Gastroesophageal sphincter (tissue), 4 donors: ENCODE data around the gene SRPK3. TPM values are rescaled to one million over a fixed set of nuclear protein-coding genes. Genes with fewer than 3 reads are reported as not detected.
A peak's percentile ranks its signal among the peaks of the same experiment; 100 is the strongest.
"Not testable (repeated sequence)": the region's sequence is repeated elsewhere in the genome, so short reads cannot be mapped to it uniquely, and the experiment has no call there.

Experiments
- ATAC-seq: fragments of 150-250 bp; one replicate; pipeline ENCODE4 v1.9.1; 2016; ENCODE audit warnings: mild to moderate bottlenecking, moderate library complexity
- H3K27ac ChIP-seq, 4 donors: fragments of 200-600 bp; sonication (generic) in 3 of 4; 1 replicate in 3 of 4; 2 replicates in 1 of 4; pipeline ENCODE4 v1.5.1; 2016 to 2019
- H3K27me3 ChIP-seq: fragments of 200-600 bp; sonication (generic); one replicate; pipeline ENCODE4 v1.5.1; 2019
- H3K36me3 ChIP-seq, 2 donors: fragments of 200-600 bp; sonication (generic); one replicate each; pipeline ENCODE4 v1.5.1; 2019; ENCODE audit warnings: control low read depth in 1 of 2
- H3K4me1 ChIP-seq, 3 donors: fragments of 200-600 bp; sonication (generic); 1 replicate in 2 of 3; 2 replicates in 1 of 3; pipeline ENCODE4 v1.5.1; 2016 to 2019; ENCODE audit warnings: control low read depth in 2 of 3
- H3K4me3 ChIP-seq, 2 donors: fragments of 200-600 bp; sonication (generic); one replicate each; pipeline ENCODE4 v1.5.1; 2019; ENCODE audit warnings: mild to moderate bottlenecking in 1 of 2, moderate library complexity in 1 of 2
- H3K9me3 ChIP-seq, 3 donors: fragments of 200-600 bp; sonication (generic); one replicate each; pipeline ENCODE4 v1.5.1; 2017 to 2019; ENCODE audit warnings: control low read depth in 2 of 3
- CTCF ChIP-seq, 4 experiments: fragments of 200-600 bp in 2 of 4; fragments of 450-650 bp in 2 of 4; sonication (generic) in 1 of 4; IDR thresholded peaks; one replicate each; pipeline ENCODE4 v1.5.1; 2017 to 2019; ENCODE audit warnings: antibody characterized with exemption in 4 of 4, mild to moderate bottlenecking in 2 of 4, moderate library complexity in 2 of 4
- EP300 ChIP-seq: sonication (generic); formaldehyde crosslinking; IDR thresholded peaks from one replicate; pipeline ENCODE4 v1.6.1; 2017; ENCODE audit warnings: antibody characterized with exemption, mild to moderate bottlenecking
- POLR2A ChIP-seq, 2 donors: fragments of 450-650 bp; IDR thresholded peaks; one replicate each; pipeline ENCODE4 v1.6.1; 2017; ENCODE audit warnings: antibody characterized with exemption in 2 of 2, mild to moderate bottlenecking in 2 of 2, moderate library complexity in 1 of 2
- POLR2AphosphoS5 ChIP-seq: sonication (generic); formaldehyde crosslinking; IDR thresholded peaks from one replicate; pipeline ENCODE4 v1.6.1; 2017; ENCODE audit warnings: antibody characterized with exemption
- WGBS, 2 donors: methylation state at CpG; one replicate each; pipeline ENCODE4 v1.1.5; 2018; ENCODE audit warnings: low coverage in 1 of 2; 5-methylcytosine and 5-hydroxymethylcytosine counted together
- total RNA-seq, 4 donors: library from RNA; depleted of rRNA; stranded (reverse); fragments of >200 nt; gene quantifications; one replicate each; pipeline ENCODE4 v1.1.0, GENCODE V29; 2016

Gene SRPK3
- total RNA-seq, 4 donors from 2014 or later = 3.0 to 4.7 (median 4.4) TPM; not detected in 1

- Histone ChIP-seq H3K4me3 (no peak overlapping the region), H3K9me3 (no peaks in the 10 kb centered on the region), H3K36me3 (peaks cover 0 to 43% of the 10 kb centered on the region in 2 donors), H3K27me3 (no peaks in the 10 kb centered on the region), H3K27ac (no peak overlapping the region), H3K4me1 (peaks cover 0 to 22% (median 0%) of the 10 kb centered on the region in 3 donors)
- TF ChIP-seq POLR2AphosphoS5 (no peak), POLR2A (IDR thresholded peaks at IDR 0.05) (no peak), EP300 (no peak), CTCF (IDR thresholded peaks at IDR 0.05) (no peak)
- WGBS, 2 donors = no CpG with 5 or more reads among the region's 14 CpGs
- ATAC-seq = no peak
Measured at GRCh38 chrX:153741446-153741845, 39.4 kb upstream of the SRPK3 start.

GRCh38 chrX:153742111-153742510, 38.7 kb upstream of the SRPK3 start:
- H3K4me1 ChIP-seq = peaks cover 0 to 22% (median 0%) of the 10 kb centered on the region in 3 donors
- 100% methylated on average over 1 of the region's 14 CpGs; no CpG with 5 or more reads in 1 of the 2 donors for WGBS, 2 donors
- ATAC-seq, H3K27me3 ChIP-seq, H3K27ac ChIP-seq, H3K9me3 ChIP-seq, H3K4me3 ChIP-seq: not testable (repeated sequence)
- peaks cover 0 to 37% of the 10 kb centered on the region in 2 donors for H3K36me3 ChIP-seq

GRCh38 chrX:153742796-153743467, 37.9 kb upstream of the SRPK3 start:
- H3K36me3 ChIP-seq = peaks cover 0 to 29% of the 10 kb centered on the region in 2 donors
- peak overlapping the region in 1 of 2 donors; percentile 4 for H3K4me3 ChIP-seq
- not testable (repeated sequence) for H3K27me3 ChIP-seq, H3K9me3 ChIP-seq, ATAC-seq
- peak overlapping the region; percentile 35 to 71 (median 58) for H3K27ac ChIP-seq
- WGBS, 2 donors = no CpG with 5 or more reads among the region's 32 CpGs
- H3K4me1 ChIP-seq = peaks cover 0 to 22% (median 0%) of the 10 kb centered on the region in 3 donors

DNA sequence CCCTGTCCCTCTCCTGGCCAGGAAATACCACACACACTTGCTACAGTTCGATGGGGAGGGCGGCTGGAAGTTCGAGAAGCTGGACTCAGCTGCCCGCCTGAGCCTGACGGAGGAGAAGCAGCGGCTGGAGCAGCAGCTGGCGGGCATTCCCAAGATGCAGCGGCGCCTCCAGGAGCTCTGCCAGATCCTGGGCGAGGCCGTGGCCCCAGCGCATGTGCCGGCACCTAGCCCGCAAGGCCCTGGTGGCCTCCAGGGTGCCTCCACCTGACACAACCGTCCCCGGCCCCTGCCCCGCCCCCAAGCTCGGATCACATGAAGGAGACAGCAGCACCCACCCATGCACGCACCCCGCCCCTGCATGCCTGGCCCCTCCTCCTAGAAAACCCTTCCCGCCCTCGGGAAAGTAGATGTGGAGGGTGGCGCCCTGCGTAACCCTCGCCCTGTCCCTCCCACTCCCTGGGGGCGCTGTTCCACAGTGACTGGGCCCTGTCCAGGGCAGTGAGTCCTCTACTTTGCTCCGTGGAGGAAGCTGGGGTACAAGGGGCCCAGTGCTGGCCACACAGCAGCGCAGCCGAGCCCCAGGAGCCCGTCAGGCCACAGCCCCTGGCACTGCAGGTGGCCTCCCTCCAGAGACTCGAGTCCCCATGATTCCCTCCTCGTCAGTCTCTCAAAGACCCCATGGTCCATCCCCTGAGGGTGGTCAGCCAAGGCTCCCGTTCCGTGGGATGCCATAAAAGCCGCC, 37.2 kb upstream of the SRPK3 start:
- Histone ChIP-seq H3K4me3 (peak overlapping the region in 1 of 2 donors; percentile 24), H3K36me3 (peaks cover 0 to 22% of the 10 kb centered on the region in 2 donors), H3K4me1 (peaks cover 0 to 22% (median 0%) of the 10 kb centered on the region in 3 donors), H3K27ac (peak overlapping the region; percentile 63 to 72 (median 70))
- not testable (repeated sequence) for H3K27me3 ChIP-seq, H3K9me3 ChIP-seq
- ATAC-seq = peak; percentile 66
- TF ChIP-seq CTCF (IDR thresholded peaks at IDR 0.05) = peak in 1 of 4 experiments; percentile 11
- TF ChIP-seq POLR2AphosphoS5 = peak; percentile 13
- no CpG with 5 or more reads among the region's 35 CpGs for WGBS, 2 donors

GRCh38 chrX:153744210-153745066, 36.4 kb upstream of the SRPK3 start:
- H3K4me1 ChIP-seq = peaks cover 0 to 22% (median 0%) of the 10 kb centered on the region in 3 donors
- ATAC-seq = no peak
- WGBS, 2 donors = no CpG with 5 or more reads among the region's 38 CpGs
- peak overlapping the region; percentile 63 to 72 (median 70) for H3K27ac ChIP-seq
- no peaks in the 10 kb centered on the region for H3K27me3 ChIP-seq
- peaks cover 0 to 16% of the 10 kb centered on the region in 2 donors for H3K36me3 ChIP-seq
- TF ChIP-seq POLR2AphosphoS5 (no peak), EP300 (no peak), CTCF (IDR thresholded peaks at IDR 0.05) (peak in 1 of 4 experiments; percentile 39)
- no peaks in the 10 kb centered on the region for H3K9me3 ChIP-seq
- H3K4me3 ChIP-seq = peak overlapping the region; percentile 24 to 26

DNA sequence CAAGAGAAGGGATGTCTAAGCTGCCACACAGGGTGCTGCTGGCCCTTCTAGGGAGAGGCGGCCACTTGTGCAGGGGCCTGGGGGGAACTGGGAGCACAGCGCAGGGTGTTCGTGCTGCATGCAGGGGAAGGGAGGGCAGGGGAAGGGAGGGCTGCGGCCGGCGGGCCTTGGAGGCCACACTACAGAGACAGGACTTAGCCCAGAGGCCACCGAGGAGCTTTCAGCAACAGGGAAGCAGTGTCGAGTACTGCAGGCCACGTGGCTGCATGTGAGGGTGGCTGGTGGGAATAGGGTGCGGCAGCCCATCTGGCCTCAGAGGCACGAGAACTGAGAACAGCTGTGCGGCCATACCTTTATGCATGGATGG, 35.8 kb upstream of the SRPK3 start:
- H3K27me3 ChIP-seq, ATAC-seq, H3K4me3 ChIP-seq, H3K27ac ChIP-seq, H3K9me3 ChIP-seq: not testable (repeated sequence)
- Histone ChIP-seq H3K36me3 (peaks cover 0 to 10% of the 10 kb centered on the region in 2 donors), H3K4me1 (peaks cover 0 to 22% (median 0%) of the 10 kb centered on the region in 3 donors)
- 86% methylated on average over 3 of the region's 12 CpGs; no CpG with 5 or more reads in 1 of the 2 donors for WGBS, 2 donors
